ENCODE results near the gene APOA4.

DNA sequence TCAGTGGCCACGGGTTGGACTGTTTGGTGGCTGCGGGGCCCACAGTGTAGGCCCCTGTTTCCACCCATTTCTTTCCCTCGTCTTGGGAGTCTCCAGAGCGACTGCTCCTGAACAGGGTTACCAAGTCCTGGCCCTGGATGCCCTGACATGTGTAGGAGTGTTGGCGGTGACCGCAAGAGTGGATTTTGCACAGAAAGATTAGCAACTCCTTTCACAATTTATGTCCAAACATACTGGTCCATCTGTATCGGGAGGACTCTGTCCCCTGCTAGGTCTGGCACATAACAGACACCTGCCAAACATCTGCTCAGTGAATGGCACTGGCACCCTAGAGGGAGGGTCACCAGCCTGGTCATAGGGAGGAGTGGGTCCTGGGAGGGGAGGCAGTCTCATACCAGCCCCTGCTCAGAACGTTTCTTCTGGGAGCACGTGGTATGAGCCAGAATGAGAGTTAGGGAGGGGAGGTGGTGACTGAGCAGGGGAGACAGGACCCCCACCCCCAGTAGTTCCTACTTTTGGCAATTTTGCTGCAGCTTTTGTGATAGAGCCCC is 17.7 kb upstream of the APOA4 start:
- TF ChIP-seq, protein P1, sequence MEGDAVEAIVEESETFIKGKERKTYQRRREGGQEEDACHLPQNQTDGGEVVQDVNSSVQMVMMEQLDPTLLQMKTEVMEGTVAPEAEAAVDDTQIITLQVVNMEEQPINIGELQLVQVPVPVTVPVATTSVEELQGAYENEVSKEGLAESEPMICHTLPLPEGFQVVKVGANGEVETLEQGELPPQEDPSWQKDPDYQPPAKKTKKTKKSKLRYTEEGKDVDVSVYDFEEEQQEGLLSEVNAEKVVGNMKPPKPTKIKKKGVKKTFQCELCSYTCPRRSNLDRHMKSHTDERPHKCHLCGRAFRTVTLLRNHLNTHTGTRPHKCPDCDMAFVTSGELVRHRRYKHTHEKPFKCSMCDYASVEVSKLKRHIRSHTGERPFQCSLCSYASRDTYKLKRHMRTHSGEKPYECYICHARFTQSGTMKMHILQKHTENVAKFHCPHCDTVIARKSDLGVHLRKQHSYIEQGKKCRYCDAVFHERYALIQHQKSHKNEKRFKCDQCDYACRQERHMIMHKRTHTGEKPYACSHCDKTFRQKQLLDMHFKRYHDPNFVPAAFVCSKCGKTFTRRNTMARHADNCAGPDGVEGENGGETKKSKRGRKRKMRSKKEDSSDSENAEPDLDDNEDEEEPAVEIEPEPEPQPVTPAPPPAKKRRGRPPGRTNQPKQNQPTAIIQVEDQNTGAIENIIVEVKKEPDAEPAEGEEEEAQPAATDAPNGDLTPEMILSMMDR (conservative IDR thresholded peaks at IDR 0.05; ENCODE audit: low read depth in 2 of 2), result no peak
- TF ChIP-seq EZH2 (IDR thresholded peaks at IDR 0.05; ENCODE audit: low read depth, unreplicated experiment) (no peak), CREB1 (CRISPR knock-in tag; IDR thresholded peaks at IDR 0.05; ENCODE audit: low read depth) (no peak)
